Immature natural killer cell (primary cell): ENCODE measurements around the gene GPR31. TPM values are rescaled to one million over a fixed set of nuclear protein-coding genes. Genes with fewer than 3 reads are reported as not detected.

ENCODE experiments used
- DNase-seq, 3 donors: peaks; one replicate each; pipeline ENCODE4 v3.0.0; 2022; ENCODE audit warnings: mixed read lengths in 1 of 3
- H3K27ac Mint-ChIP-seq, 6 donors: one replicate each; pipeline ENCODE4 v1.8.0; 2020; ENCODE audit warnings: mixed read lengths in 6 of 6, mild to moderate bottlenecking in 5 of 6, inconsistent platforms in 4 of 6, moderate library complexity in 3 of 6
- H3K27me3 Mint-ChIP-seq, 3 donors: one replicate each; pipeline ENCODE4 v1.8.0; 2020 to 2021; ENCODE audit warnings: low read depth in 3 of 3, mild to moderate bottlenecking in 3 of 3, mixed read lengths in 3 of 3, moderate library complexity in 3 of 3, inconsistent platforms in 1 of 3
- H3K36me3 Mint-ChIP-seq, 3 donors: one replicate each; pipeline ENCODE4 v1.8.0; 2020; ENCODE audit warnings: mixed read lengths in 3 of 3, inconsistent platforms in 2 of 3, mild to moderate bottlenecking in 2 of 3
- H3K4me1 Mint-ChIP-seq, 2 donors: one replicate each; pipeline ENCODE4 v1.8.0; 2020; ENCODE audit warnings: inconsistent platforms in 2 of 2, mild to moderate bottlenecking in 2 of 2, mixed read lengths in 2 of 2, moderate library complexity in 1 of 2
- H3K4me3 Mint-ChIP-seq, 5 donors: one replicate each; pipeline ENCODE4 v1.8.0; 2020; ENCODE audit warnings: mild to moderate bottlenecking in 5 of 5, mixed read lengths in 5 of 5, inconsistent platforms in 3 of 5, moderate library complexity in 3 of 5
- H3K9me3 Mint-ChIP-seq, 6 donors: one replicate each; pipeline ENCODE4 v1.8.0; 2020; ENCODE audit warnings: mild to moderate bottlenecking in 6 of 6, mixed read lengths in 6 of 6, inconsistent platforms in 4 of 6, moderate library complexity in 3 of 6
- polyA plus RNA-seq, 3 donors: library from polyadenylated mRNA; unstranded; fragments of 300-500 nt; fragmentation: Illumina TruSeq; gene quantifications; one replicate each; pipeline ENCODE4 v1.2.3, GENCODE V29; 2021

Gene GPR31
- polyA plus RNA-seq, 3 donors from 2014 or later: not detected

GRCh38 chr6:167154895-167155294 lies 2.9 kb downstream of the GPR31 start:
- no peak overlapping the region for H3K27ac Mint-ChIP-seq
- peaks cover 0 to 4% (median 4%) of the 10 kb centered on the region in 3 donors for H3K27me3 Mint-ChIP-seq
- no peaks in the 10 kb centered on the region for H3K36me3 Mint-ChIP-seq
- no peaks in the 10 kb centered on the region for H3K4me1 Mint-ChIP-seq
- DNase-seq: no peak
- peaks cover 0 to 1% (median 0%) of the 10 kb centered on the region in 6 donors for H3K9me3 Mint-ChIP-seq
- no peak overlapping the region for H3K4me3 Mint-ChIP-seq

- no peaks in the 10 kb centered on the region for H3K4me1 Mint-ChIP-seq
- H3K36me3 Mint-ChIP-seq: no peaks in the 10 kb centered on the region
- peaks cover 0 to 1% (median 0%) of the 10 kb centered on the region in 6 donors for H3K9me3 Mint-ChIP-seq
- peaks cover 0 to 4% (median 4%) of the 10 kb centered on the region in 3 donors for H3K27me3 Mint-ChIP-seq
- no peak overlapping the region for H3K4me3 Mint-ChIP-seq
- H3K27ac Mint-ChIP-seq: no peak overlapping the region
- DNase-seq: no peak
Measured at GRCh38 chr6:167154291-167154690, 3.5 kb downstream of the GPR31 start.

GRCh38 chr6:167153521-167153959 lies 4.2 kb downstream of the GPR31 start:
- H3K27ac Mint-ChIP-seq: peak overlapping the region in 2 of 6 donors; percentile 39 to 61
- no peak for DNase-seq
- H3K9me3 Mint-ChIP-seq: no peaks in the 10 kb centered on the region
- H3K27me3 Mint-ChIP-seq: peaks cover 0 to 4% (median 4%) of the 10 kb centered on the region in 3 donors
- H3K36me3 Mint-ChIP-seq: no peaks in the 10 kb centered on the region
- peak overlapping the region in 1 of 5 donors; percentile 78 for H3K4me3 Mint-ChIP-seq
- no peaks in the 10 kb centered on the region for H3K4me1 Mint-ChIP-seq

- H3K9me3 Mint-ChIP-seq: no peaks in the 10 kb centered on the region
- peak overlapping the region in 2 of 5 donors; percentile 8 to 78 for H3K4me3 Mint-ChIP-seq
- peak overlapping the region in 2 of 6 donors; percentile 39 to 61 for H3K27ac Mint-ChIP-seq
- H3K36me3 Mint-ChIP-seq: no peaks in the 10 kb centered on the region
- H3K4me1 Mint-ChIP-seq: no peaks in the 10 kb centered on the region
- H3K27me3 Mint-ChIP-seq: peaks cover 2 to 6% (median 4%) of the 10 kb centered on the region in 3 donors
- peak in 1 of 3 donors; percentile 22 for DNase-seq
Measured at GRCh38 chr6:167152862-167153261, 4.9 kb downstream of the GPR31 start.

GRCh38 chr6:167151648-167152047 lies 6.1 kb downstream of the GPR31 start:
- no peak overlapping the region for H3K4me3 Mint-ChIP-seq
- peaks cover 0 to under 1% of the 10 kb centered on the region in 2 donors for H3K4me1 Mint-ChIP-seq
- DNase-seq: no peak
- H3K27me3 Mint-ChIP-seq: peaks cover 2 to 8% (median 4%) of the 10 kb centered on the region in 3 donors
- H3K9me3 Mint-ChIP-seq: no peaks in the 10 kb centered on the region
- no peak overlapping the region for H3K27ac Mint-ChIP-seq
- H3K36me3 Mint-ChIP-seq: no peaks in the 10 kb centered on the region

- Mint-ChIP-seq H3K4me1 (peaks cover 0 to 1% of the 10 kb centered on the region in 2 donors), H3K36me3 (no peaks in the 10 kb centered on the region), H3K4me3 (no peak overlapping the region), H3K27ac (no peak overlapping the region), H3K27me3 (peaks cover 4 to 8% (median 4%) of the 10 kb centered on the region in 3 donors), H3K9me3 (no peaks in the 10 kb centered on the region)
- DNase-seq: no peak
Measured at GRCh38 chr6:167150941-167151549, 6.7 kb downstream of the GPR31 start.

GRCh38 chr6:167148997-167149396 lies 8.8 kb downstream of the GPR31 start:
- Mint-ChIP-seq H3K9me3 (no peaks in the 10 kb centered on the region), H3K27me3 (peaks cover 2 to 8% (median 6%) of the 10 kb centered on the region in 3 donors), H3K4me3 (no peak overlapping the region), H3K4me1 (peaks cover 0 to 1% of the 10 kb centered on the region in 2 donors), H3K27ac (no peak overlapping the region), H3K36me3 (no peaks in the 10 kb centered on the region)
- DNase-seq: no peak

- Mint-ChIP-seq H3K27ac (no peak overlapping the region), H3K27me3 (peaks cover 0 to 8% (median 7%) of the 10 kb centered on the region in 3 donors), H3K36me3 (no peaks in the 10 kb centered on the region), H3K4me3 (no peak overlapping the region), H3K4me1 (peaks cover 0 to 1% of the 10 kb centered on the region in 2 donors), H3K9me3 (no peaks in the 10 kb centered on the region)
- no peak for DNase-seq
Measured at GRCh38 chr6:167148021-167148420, 9.8 kb downstream of the GPR31 start.

GRCh38 chr6:167146977-167147376 lies 10.8 kb downstream of the GPR31 start:
- no peak overlapping the region for H3K4me3 Mint-ChIP-seq
- H3K4me1 Mint-ChIP-seq: peaks cover 0 to 1% of the 10 kb centered on the region in 2 donors
- H3K9me3 Mint-ChIP-seq: no peaks in the 10 kb centered on the region
- peaks cover 0 to 10% (median 8%) of the 10 kb centered on the region in 3 donors for H3K27me3 Mint-ChIP-seq
- no peaks in the 10 kb centered on the region for H3K36me3 Mint-ChIP-seq
- no peak overlapping the region for H3K27ac Mint-ChIP-seq
- no peak for DNase-seq

GRCh38 chr6:167146135-167146534 lies 11.6 kb downstream of the GPR31 start:
- DNase-seq: no peak
- Mint-ChIP-seq H3K27ac (no peak overlapping the region), H3K9me3 (no peaks in the 10 kb centered on the region), H3K27me3 (peaks cover 0 to 15% (median 8%) of the 10 kb centered on the region in 3 donors), H3K4me1 (peaks cover 1 to 3% of the 10 kb centered on the region in 2 donors), H3K36me3 (no peaks in the 10 kb centered on the region), H3K4me3 (no peak overlapping the region)

GRCh38 chr6:167145461-167145860 lies 12.3 kb downstream of the GPR31 start:
- Mint-ChIP-seq H3K9me3 (no peaks in the 10 kb centered on the region), H3K36me3 (no peaks in the 10 kb centered on the region), H3K4me1 (peaks cover 5 to 10% of the 10 kb centered on the region in 2 donors), H3K27me3 (peaks cover 0 to 15% (median 8%) of the 10 kb centered on the region in 3 donors), H3K4me3 (no peak overlapping the region), H3K27ac (no peak overlapping the region)
- no peak for DNase-seq

- H3K27me3 Mint-ChIP-seq: peaks cover 1 to 15% (median 8%) of the 10 kb centered on the region in 3 donors
- no peaks in the 10 kb centered on the region for H3K36me3 Mint-ChIP-seq
- no peak overlapping the region for H3K4me3 Mint-ChIP-seq
- H3K4me1 Mint-ChIP-seq: peaks cover 15 to 22% of the 10 kb centered on the region in 2 donors
- no peaks in the 10 kb centered on the region for H3K9me3 Mint-ChIP-seq
- H3K27ac Mint-ChIP-seq: no peak overlapping the region
- DNase-seq: no peak
Measured at GRCh38 chr6:167143041-167143440, 14.7 kb downstream of the GPR31 start.

- DNase-seq: no peak
- Mint-ChIP-seq H3K4me3 (no peak overlapping the region), H3K27me3 (peaks cover 1 to 11% (median 11%) of the 10 kb centered on the region in 3 donors), H3K9me3 (no peaks in the 10 kb centered on the region), H3K36me3 (peaks cover 0 to 1% (median under 1%) of the 10 kb centered on the region in 3 donors), H3K27ac (no peak overlapping the region), H3K4me1 (peaks cover 15 to 23% of the 10 kb centered on the region in 2 donors)
Measured at GRCh38 chr6:167142433-167142761, 15.4 kb downstream of the GPR31 start.

GRCh38 chr6:167141667-167142432 lies 15.9 kb downstream of the GPR31 start:
- Mint-ChIP-seq H3K4me3 (no peak overlapping the region), H3K4me1 (peaks cover 16 to 29% of the 10 kb centered on the region in 2 donors), H3K27ac (no peak overlapping the region), H3K27me3 (peaks cover 5 to 13% (median 11%) of the 10 kb centered on the region in 3 donors), H3K36me3 (peaks cover 0 to 6% (median 3%) of the 10 kb centered on the region in 3 donors), H3K9me3 (no peaks in the 10 kb centered on the region)
- DNase-seq: peak in 2 of 3 donors; percentile 15 to 35
